Tibial nerve (tissue), 3 donors: ENCODE data around the gene KCNH3.

ENCODE experiments used
- CTCF ChIP-seq, 5 experiments: fragments of 200-600 bp in 3 of 5; fragments of 450-650 bp in 2 of 5; sonication (generic) in 3 of 5; IDR thresholded peaks; one replicate each; pipeline ENCODE4 v1.5.1; 2016 to 2019; ENCODE audit warnings: antibody characterized with exemption in 5 of 5, mild to moderate bottlenecking in 3 of 5, moderate library complexity in 2 of 5
- POLR2A ChIP-seq, 2 donors: fragments of 450-650 bp; IDR thresholded peaks; one replicate each; pipeline ENCODE4 v1.6.1; 2017; ENCODE audit warnings: antibody characterized with exemption in 2 of 2, mild to moderate bottlenecking in 2 of 2, moderate library complexity in 2 of 2

GRCh38 chr12:49489720-49490119, 49.1 kb upstream of the KCNH3 start:
- TF ChIP-seq CTCF (IDR thresholded peaks at IDR 0.05) (no peak), POLR2A (IDR thresholded peaks at IDR 0.05) (no peak)
